HepG2 (cell line): ENCODE data around the gene IL26. TPM values are rescaled to one million over a fixed set of nuclear protein-coding genes. Genes with fewer than 3 reads are reported as not detected.

Source experiments
- DMTF1 ChIP-seq: sonication (generic); formaldehyde crosslinking; IDR thresholded peaks from 2 replicates; pipeline ENCODE4 v1.4.0; 2020; ENCODE audit warnings: mild to moderate bottlenecking, missing genetic modification reagents
- JUN ChIP-seq: sonication (generic); formaldehyde crosslinking; IDR thresholded peaks from 2 replicates; pipeline ENCODE4 v1.4.0; 2020; ENCODE audit warnings: mild to moderate bottlenecking, missing genetic modification reagents
- NFAT5 ChIP-seq: sonication (generic); formaldehyde crosslinking; IDR thresholded peaks from 2 replicates; pipeline ENCODE4 v1.4.0; 2020; ENCODE audit warnings: missing genetic modification reagents
- REST ChIP-seq, 2 experiments: IDR thresholded peaks; 2 replicates each; pipeline ENCODE4 v1.6.1; 2011 to 2012; ENCODE audit warnings: low read length in 2 of 2, borderline replicate concordance in 1 of 2, low read depth in 1 of 2, mild to moderate bottlenecking in 1 of 2, moderate library complexity in 1 of 2
- THAP8 ChIP-seq: sonication (generic); formaldehyde crosslinking; IDR thresholded peaks from 2 replicates; pipeline ENCODE4 v1.5.1; 2020; ENCODE audit warnings: missing genetic modification reagents, mild to moderate bottlenecking, borderline replicate concordance
- THRA ChIP-seq: sonication (generic); formaldehyde crosslinking; IDR thresholded peaks from 2 replicates; pipeline ENCODE4 v1.4.0; 2020; ENCODE audit warnings: missing genetic modification reagents, borderline replicate concordance
- ZNF549 ChIP-seq: sonication (generic); formaldehyde crosslinking; IDR thresholded peaks from 2 replicates; pipeline ENCODE4 v1.5.0; 2020; ENCODE audit warnings: missing genetic modification reagents
- ZNF607 ChIP-seq: sonication (generic); formaldehyde crosslinking; IDR thresholded peaks from 2 replicates; pipeline ENCODE4 v1.5.1; 2020; ENCODE audit warnings: missing genetic modification reagents, mild to moderate bottlenecking, borderline replicate concordance
- ZNF639 ChIP-seq: conservative IDR thresholded peaks from 2 replicates; pipeline ENCODE4 v1.6.1; 2018; ENCODE audit warnings: missing genetic modification reagents
- polyA plus RNA-seq, 8 experiments: library from polyadenylated mRNA; depleted of rRNA in 3 of 8; stranded (reverse) in 7 of 8; unstranded in 1 of 8; fragments of >200 nt; fragmentation: Illumina TruSeq in 4 of 8; extraction: Trizol in 4 of 8; gene quantifications; 2 replicates each; pipeline versions ENCODE4 v1.2.1 to v1.2.3, GENCODE V29; 2011 to 2016; ENCODE audit warnings: low read depth in 4 of 8, missing spikeins in 1 of 8, mixed read lengths in 1 of 8; ENCODE audit not compliant: insufficient read depth in 1 of 8
- total RNA-seq, 5 experiments: library from RNA; depleted of rRNA; stranded (reverse); fragments of >200 nt; fragmentation: Illumina TruSeq; extraction: Trizol; gene quantifications; 2 replicates each; pipeline ENCODE4 v1.2.3, GENCODE V29; 2016; ENCODE audit warnings: low read depth in 1 of 5

Gene IL26
- total and polyA plus RNA-seq, 2 of the 13 experiments (the other 11 are each of a cell fraction or from before 2014, with no cell fraction given), result not detected

- TF ChIP-seq REST (IDR thresholded peaks at IDR 0.05; ENCODE audit: borderline replicate concordance in 1 of 2, low read depth in 1 of 2, low read length in 2 of 2), result no peak
- no peak for TF ChIP-seq ZNF549 (CRISPR knock-in tag)
- no peak for TF ChIP-seq NFAT5
- TF ChIP-seq THAP8 (CRISPR knock-in tag), result no peak
- TF ChIP-seq ZNF639 (CRISPR knock-in tag), result no peak
- TF ChIP-seq THRA (CRISPR knock-in tag), result no peak
- no peak for TF ChIP-seq ZNF607 (CRISPR knock-in tag)
- no peak for TF ChIP-seq JUN
- no peak for TF ChIP-seq DMTF1 (CRISPR knock-in tag)
These were observed 19.8 kb upstream of the IL26 start (continued) for GRCh38 chr12:68245180-68246021.
